GM18520 (cell line): Measurements from ENCODE around the gene SKP2.
"Not testable (repeated sequence)": the region's sequence is repeated elsewhere in the genome, so short reads cannot be mapped to it uniquely, and the experiment has no call there.

Experiments
- ATAC-seq: cut with Tn5 transposase; IDR thresholded peaks from one replicate; pipeline ENCODE4 v1.9.1; 2021; ENCODE audit not compliant: unreplicated experiment

SKP2 gene

GRCh38 chr5:36198281-36198680 is 46.4 kb downstream of the SKP2 start:
- ATAC-seq, result no peak

- not testable (repeated sequence) for ATAC-seq
Observed at GRCh38 chr5:36198783-36199182, 46.9 kb downstream of the SKP2 start.

GRCh38 chr5:36199620-36200019 is 47.7 kb downstream of the SKP2 start:
- ATAC-seq, result no peak

GRCh38 chr5:36200513-36200912 is 48.6 kb downstream of the SKP2 start:
- no peak for ATAC-seq

- no peak for ATAC-seq
Observed at GRCh38 chr5:36202521-36202961, 50.6 kb downstream of the SKP2 start.

GRCh38 chr5:36205329-36205728 is 53.4 kb downstream of the SKP2 start:
- no peak for ATAC-seq

GRCh38 chr5:36206913-36207312 is 55.0 kb downstream of the SKP2 start:
- no peak for ATAC-seq

GRCh38 chr5:36208786-36209185 is 56.9 kb downstream of the SKP2 start:
- no peak for ATAC-seq

- ATAC-seq, result no peak
Observed at GRCh38 chr5:36209664-36210063, 57.8 kb downstream of the SKP2 start.

GRCh38 chr5:36214436-36214835 is 62.5 kb downstream of the SKP2 start:
- ATAC-seq, result no peak

- no peak for ATAC-seq
Observed at GRCh38 chr5:36215910-36216309, 64.0 kb downstream of the SKP2 start.

- no peak for ATAC-seq
Observed at GRCh38 chr5:36217567-36217966, 65.7 kb downstream of the SKP2 start.

- ATAC-seq, result no peak
Observed at GRCh38 chr5:36217988-36218387, 66.1 kb downstream of the SKP2 start.

GRCh38 chr5:36222620-36223019 is 70.7 kb downstream of the SKP2 start:
- no peak for ATAC-seq

- no peak for ATAC-seq
Observed at GRCh38 chr5:36227046-36227445, 75.1 kb downstream of the SKP2 start.

- no peak for ATAC-seq
Observed at GRCh38 chr5:36228505-36228904, 76.6 kb downstream of the SKP2 start.

GRCh38 chr5:36230151-36230790 is 78.4 kb downstream of the SKP2 start:
- ATAC-seq, result no peak

GRCh38 chr5:36232533-36232932 is 80.6 kb downstream of the SKP2 start:
- ATAC-seq, result no peak
